Eye (tissue), 1 donor: ENCODE results near the gene SGCB.
"Not testable (repeated sequence)": the region's sequence is repeated elsewhere in the genome, so short reads cannot be mapped to it uniquely, and the experiment has no call there.

Experiments used
- DNase-seq: peaks from one replicate; pipeline ENCODE4 v3.0.0-alpha.2; 2015

The SGCB gene, protein sequence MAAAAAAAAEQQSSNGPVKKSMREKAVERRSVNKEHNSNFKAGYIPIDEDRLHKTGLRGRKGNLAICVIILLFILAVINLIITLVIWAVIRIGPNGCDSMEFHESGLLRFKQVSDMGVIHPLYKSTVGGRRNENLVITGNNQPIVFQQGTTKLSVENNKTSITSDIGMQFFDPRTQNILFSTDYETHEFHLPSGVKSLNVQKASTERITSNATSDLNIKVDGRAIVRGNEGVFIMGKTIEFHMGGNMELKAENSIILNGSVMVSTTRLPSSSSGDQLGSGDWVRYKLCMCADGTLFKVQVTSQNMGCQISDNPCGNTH

DNA sequence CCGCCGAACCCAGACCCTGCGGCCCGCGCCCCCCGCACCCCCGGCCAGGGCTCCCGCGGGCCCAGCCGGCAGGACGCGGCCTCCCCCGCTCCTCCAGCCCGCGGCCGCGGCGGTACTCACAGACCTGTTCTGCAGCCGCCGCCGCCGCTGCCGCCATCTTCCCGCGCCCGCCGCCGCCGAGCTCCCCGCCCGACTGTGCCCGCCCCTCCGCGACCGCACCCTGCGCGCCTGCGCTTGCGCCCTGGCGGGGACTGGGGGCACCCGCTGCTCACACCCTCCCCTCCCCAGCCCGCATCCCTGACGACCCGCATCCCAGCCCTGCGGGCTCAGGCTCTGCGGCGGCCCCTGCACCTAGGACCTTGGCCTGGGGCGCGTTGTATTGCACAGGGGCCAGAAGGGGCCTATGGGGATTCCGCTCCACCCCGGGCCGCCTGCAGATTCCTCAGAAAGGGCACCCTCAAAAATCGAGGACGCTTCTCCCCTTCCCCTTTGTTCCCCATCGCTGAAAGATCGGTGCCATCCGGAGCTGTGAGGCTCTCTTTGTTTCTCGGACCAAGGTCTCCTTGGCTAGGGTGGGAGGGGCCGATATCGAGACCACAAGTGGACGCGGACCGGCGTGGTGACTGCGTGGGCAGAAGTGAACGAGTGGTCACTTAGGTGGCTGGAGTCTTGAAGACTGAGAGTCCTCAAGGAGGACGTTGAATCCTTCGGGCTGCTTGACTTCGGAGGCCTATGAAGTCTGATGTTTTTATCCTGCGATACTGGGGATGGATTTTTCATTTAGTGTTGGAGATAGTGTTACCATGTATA is at the start of gene SGCB:
SGCB (minus strand) TSS at position 197 of the 810 bp plus-strand sequence; CDS start at position 157, 40 bp downstream.
- peak; percentile 88 for DNase-seq

DNA sequence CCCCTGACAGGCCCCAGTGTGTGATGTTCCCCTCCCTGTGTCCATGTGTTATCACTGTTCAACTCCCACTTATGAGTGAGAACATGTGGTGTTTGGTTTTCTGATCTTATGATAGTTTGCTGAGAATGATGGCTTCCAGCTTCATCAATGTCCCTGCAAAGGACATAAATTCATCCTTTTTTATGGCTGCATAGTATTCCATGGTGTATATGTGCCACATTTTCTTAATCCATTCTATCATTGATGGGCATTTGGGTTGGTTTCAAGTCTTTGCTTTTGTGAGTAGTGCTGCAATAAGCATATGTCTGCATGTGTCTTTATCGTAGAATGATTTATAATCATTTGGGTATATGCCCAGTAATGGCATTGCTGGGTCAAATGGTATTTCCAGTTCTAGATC is 48.3 kb upstream of the SGCB start:
- not testable (repeated sequence) for DNase-seq

GRCh38 chr4:52081216-52081615 is 43.1 kb upstream of the SGCB start:
- DNase-seq: no peak

DNA sequence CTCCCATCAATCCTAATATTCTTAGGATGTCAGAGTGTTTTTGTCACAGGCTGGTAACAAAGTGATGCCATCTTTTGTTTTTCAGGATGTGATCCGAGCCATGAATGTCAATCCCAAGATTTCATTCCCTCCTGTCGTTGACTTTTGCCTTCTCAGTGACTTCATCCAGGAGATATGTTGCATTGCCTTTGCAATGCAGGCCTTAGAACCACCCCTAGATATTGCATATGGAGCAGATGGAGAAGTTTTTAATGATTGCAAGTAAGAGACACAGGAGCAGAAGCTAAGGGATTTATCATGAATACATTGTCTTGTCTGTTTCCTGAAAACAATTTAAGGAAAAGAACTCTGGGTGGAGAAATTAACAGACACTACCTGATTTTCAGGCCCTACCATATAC is 41.6 kb upstream of the SGCB start:
- DNase-seq: no peak

DNA sequence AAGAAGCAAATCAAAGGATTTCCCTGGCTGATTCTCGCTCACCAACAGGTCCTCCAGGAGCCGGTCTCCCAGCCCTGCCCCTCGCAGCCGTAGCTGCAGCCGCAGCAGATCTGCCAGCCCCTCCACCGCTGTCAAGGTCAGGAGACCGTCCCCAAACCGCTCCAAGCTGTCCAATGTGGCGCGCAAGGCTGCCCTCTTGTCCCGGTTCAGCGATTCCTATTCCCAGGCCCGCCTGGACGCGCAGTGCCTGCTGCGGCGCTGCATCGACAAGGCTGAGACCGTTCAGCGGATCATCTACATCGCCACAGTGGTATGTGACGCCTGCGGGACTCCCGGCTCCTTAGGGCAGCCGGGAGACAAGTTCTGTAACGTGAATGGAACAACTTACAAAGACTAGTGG is 38.6 kb upstream of the SGCB start:
- DNase-seq: peak; percentile 80

- DNase-seq: peak; percentile 71
These were observed 33.9 kb upstream of the SGCB start for GRCh38 chr4:52071791-52072546.

DNA sequence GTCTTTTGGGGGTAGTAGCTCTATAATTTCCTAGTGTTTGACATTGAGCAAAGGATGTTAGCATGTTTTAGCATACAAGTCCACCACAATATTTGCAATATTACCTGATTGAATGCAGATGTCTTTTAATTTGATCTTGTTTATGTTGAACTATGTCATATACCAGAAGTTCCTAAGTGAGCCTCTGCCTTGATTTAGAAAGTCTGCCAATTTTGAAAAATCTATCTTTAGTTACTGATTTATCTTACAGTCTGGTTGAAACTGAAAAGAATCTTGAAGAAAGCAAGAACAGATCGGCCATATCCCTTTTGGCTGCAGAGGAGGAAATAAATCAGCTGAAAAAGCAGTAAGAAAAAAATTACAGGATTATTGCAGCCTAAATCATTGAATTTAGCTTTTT is 31.5 kb upstream of the SGCB start:
- DNase-seq: no peak

- no peak for DNase-seq
These were observed 21.3 kb upstream of the SGCB start for GRCh38 chr4:52059372-52059771.

GRCh38 chr4:52058275-52058674 is 20.2 kb upstream of the SGCB start:
- DNase-seq: no peak

DNA sequence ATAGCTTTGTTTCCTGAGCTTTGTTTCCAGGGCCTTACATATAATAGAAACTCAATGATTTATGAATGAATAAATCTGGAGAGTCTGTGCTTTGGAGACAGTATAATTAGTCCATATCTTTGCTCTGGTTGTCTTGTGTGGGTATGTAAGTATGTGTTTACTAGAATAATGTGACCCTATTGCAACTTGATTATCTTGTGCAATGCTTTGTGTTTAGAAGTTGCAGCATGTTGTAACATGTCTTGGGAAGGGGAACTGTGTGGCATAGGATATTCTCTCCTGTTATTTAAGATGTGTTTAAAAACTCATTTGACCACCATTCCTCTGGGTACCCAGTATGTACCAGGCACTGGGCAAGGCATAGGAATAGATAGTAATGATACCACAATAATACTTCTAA is 19.1 kb upstream of the SGCB start:
- DNase-seq: no peak

DNA sequence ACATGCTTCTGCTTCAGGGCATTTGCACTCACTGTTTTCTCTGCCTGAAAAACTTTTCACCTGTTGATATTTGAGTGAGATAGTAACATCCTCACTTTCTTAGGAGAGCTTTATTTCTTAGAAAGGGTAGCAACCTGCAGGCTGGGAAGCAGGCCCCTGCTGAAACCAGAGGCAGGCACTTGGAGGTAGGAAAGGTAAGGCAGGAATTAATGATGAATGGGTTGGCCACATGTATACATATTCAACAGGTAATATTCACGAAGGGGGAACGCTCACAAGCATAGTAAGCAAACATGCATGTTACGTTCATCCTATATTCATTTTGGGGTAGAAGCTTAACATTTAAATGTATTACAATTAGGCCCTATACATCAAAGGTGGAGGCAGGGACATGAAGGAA is 16.2 kb upstream of the SGCB start:
- DNase-seq: no peak

DNA sequence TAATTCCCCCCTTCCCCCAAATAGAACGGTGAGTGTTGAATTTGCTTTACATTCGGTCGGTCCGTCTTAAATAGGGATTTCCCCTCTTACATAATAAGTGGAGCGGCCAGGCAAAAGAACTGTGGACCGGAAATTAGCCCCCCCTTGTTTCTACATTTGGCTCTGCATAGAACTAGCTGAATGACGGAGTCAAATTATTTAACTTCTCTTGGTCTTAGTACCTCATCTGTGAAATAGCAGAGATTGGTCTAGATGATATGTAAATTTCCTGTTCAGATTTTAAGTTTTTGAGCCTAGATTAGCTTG is 14.3 kb upstream of the SGCB start:
- peak; percentile 8 for DNase-seq

DNA sequence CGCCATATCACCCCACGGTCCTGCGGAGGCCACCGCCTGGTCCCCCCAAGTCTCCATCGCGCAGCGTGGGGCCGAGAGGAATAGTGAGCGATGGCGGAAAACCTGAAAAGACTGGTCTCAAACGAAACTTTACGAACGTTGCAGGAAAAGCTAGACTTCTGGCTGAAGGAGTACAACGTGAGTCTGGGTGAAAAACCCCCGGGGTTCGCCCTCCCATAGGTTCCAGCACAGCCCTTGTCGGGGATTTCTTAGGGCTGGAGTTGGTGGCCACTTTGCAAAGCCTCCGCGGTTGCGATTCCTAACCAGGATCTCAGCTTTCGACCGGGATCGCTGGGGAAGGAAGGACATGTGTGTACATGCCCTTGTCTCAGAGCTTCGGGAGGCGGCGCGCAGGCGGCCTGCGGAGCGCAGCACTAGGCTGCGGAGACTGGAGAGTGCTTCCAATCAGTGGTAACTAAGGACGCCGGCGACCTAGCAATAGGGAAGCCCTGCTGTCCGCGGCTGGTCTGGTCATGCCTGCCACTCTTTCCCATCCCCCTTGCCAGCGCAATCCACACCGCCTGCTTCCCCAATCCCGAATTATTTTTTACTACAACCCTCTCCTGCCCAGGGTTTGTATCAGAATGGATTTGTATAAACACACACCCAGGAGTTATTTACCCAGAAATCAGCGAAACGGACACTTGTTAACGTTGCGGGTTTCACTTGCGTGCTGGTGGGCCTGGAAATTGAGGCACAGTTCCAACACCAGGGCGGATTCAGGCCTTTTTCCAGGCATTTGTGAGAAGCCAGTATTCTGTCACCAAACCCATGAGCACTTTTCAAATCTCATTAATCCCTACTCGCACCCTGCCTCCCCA is 13.7 kb upstream of the SGCB start:
- peak; percentile 88 for DNase-seq

- no peak for DNase-seq
These were observed 13.1 kb upstream of the SGCB start, which contains the start of gene SPATA18 for GRCh38 chr4:52051213-52051614. TSS of gene SPATA18 (plus strand) at chr4:52051304. CDS start at chr4:52051705, 401 bp downstream.

DNA sequence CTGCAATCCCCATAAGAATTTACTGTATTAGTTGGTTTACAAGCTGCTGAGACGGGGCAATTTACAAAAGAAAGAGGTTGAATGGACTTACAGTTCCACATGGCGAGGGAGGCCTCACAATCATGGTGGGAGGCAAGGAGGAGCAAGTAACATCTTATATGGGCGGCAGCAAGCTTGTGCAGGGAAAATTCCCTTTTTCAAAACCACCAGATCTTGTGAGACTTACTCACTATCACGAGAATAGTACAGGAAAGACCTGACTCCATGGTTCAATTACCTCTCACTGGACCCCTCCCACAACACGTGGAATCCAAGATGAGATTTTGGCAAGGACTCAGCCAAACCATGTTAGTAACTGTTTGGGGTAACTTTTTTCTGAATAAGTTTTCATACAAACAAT is 11.2 kb upstream of the SGCB start:
- no peak for DNase-seq

DNA sequence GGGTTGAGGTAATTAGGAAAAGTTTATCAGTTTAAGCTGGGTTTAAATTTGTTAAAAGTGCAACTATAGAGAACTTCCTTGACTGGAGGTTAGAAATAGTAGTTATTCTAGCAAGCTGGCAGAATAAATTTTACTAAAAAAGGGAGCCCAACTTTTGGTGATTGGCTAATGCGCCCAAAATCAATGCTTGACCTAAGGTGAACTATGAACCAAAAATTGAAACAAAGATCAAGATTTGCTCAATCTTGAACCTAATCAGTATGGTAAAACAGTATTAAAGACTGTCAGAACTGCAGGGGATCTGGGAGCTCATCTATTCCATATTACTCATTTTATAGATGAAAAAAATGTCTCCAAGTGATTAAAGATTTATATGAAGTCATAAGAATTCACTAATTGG is 6.9 kb upstream of the SGCB start:
- no peak for DNase-seq

GRCh38 chr4:52037689-52038102 is 403 bp downstream of the SGCB start:
- DNase-seq: peak; percentile 82

- peak; percentile 30 for DNase-seq
These were observed 1.1 kb downstream of the SGCB start for GRCh38 chr4:52036886-52037530.

GRCh38 chr4:52035190-52035589 is 2.9 kb downstream of the SGCB start:
- no peak for DNase-seq

DNA sequence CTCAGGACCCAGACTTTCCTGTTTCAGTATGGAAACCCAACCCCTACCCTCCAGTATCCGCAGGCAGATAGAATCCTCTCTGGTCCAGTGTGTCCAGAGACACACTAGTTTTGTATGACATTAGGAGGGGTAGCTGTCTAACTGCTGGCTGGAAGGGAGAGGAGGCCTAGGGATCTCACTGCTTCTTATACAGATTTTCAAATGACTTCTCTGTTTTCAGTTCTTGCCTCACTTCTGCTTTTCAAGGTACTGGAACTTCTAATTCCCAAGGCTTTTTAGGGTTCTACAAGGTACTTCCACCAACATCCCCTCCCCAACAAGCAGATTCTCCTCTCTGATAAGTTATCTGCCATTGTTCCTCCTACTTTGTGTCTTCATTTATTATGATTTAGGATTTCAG is 6.1 kb downstream of the SGCB start:
- DNase-seq: no peak

DNA sequence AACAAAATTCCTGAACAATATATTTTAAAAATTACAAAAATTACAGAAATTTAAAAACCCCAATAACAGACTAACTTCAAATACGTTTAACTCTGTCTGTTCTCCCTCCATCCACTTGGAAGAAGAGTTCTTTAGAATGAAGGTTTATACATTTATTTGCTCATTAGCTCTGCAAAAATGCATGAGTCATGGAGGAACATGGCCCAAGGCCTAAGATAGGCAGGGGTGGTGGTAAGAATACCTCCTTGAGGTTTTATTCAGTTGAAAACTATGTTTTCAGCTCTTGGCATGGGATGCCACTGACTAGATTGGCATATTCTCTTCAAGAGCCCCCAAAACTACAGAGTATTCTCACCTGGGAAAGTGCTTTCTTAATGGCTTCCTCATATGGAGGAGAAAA is 9.1 kb downstream of the SGCB start:
- no peak for DNase-seq
